OCI-LY3 (cell line): ENCODE data around the gene EML1.

ENCODE experiments used
- H2AFZ ChIP-seq: fragments of 200-600, 300-600 bp; shearing (Covaris generic); 2 replicates; pipeline ENCODE4 v1.6.0; 2014; ENCODE audit warnings: antibody characterized with exemption, low read depth, low read length
- H3K27ac ChIP-seq: fragments of 200-600, 300-600 bp; sonication (generic); 2 replicates; pipeline ENCODE4 v1.5.1; 2014; ENCODE audit warnings: mild to moderate bottlenecking, low read length, moderate library complexity, mixed read lengths
- H3K27me3 ChIP-seq: fragments of 200-600, 300-600 bp; sonication (generic); 2 replicates; pipeline ENCODE4 v1.6.1; 2014; ENCODE audit warnings: low read depth, low read length, mixed read lengths
- H3K36me3 ChIP-seq: fragments of 200-600, 300-600 bp; sonication (generic); replicated peaks from 2 replicates; pipeline ENCODE3; 2014; ENCODE audit warnings: low read depth, low read length, mixed read lengths
- H3K4me1 ChIP-seq: fragments of 300-600, 200-600 bp; sonication (generic); 2 replicates; pipeline ENCODE4 v1.6.1; 2014; ENCODE audit warnings: low read length, mixed read lengths
- H3K4me2 ChIP-seq: fragments of 200-600, 300-600 bp; sonication (generic); 2 replicates; pipeline ENCODE4 v1.6.1; 2014; ENCODE audit warnings: low read length, mixed read lengths
- H3K4me3 ChIP-seq: fragments of 300-600, 200-600 bp; sonication (generic); 2 replicates; pipeline ENCODE4 v1.5.1; 2014; ENCODE audit warnings: antibody characterized with exemption, mild to moderate bottlenecking, low read length, moderate library complexity
- H3K79me2 ChIP-seq: fragments of 300-600, 200-600 bp; shearing (Covaris generic); 2 replicates; pipeline ENCODE4 v1.6.1; 2014; ENCODE audit warnings: mild to moderate bottlenecking, low read length, mixed read lengths
- H3K9ac ChIP-seq: fragments of 300-600, 200-600 bp; shearing (Covaris generic); 2 replicates; pipeline ENCODE4 v1.6.0; 2014; ENCODE audit warnings: mild to moderate bottlenecking, low read length, moderate library complexity
- H3K9me3 ChIP-seq: fragments of 200-600, 300-600 bp; shearing (Covaris generic); 2 replicates; pipeline ENCODE4 v1.6.1; 2014; ENCODE audit warnings: low read length, mixed read lengths; ENCODE audit not compliant: insufficient read depth
- H4K20me1 ChIP-seq: fragments of 200-600, 300-600 bp; sonication (generic); 2 replicates; pipeline ENCODE4 v1.6.1; 2016; ENCODE audit warnings: low read length, mixed read lengths; ENCODE audit not compliant: insufficient read depth
- EZH2phosphoT487 ChIP-seq: fragments of 200-600 bp; shearing (Covaris generic); IDR thresholded peaks from 2 replicates; pipeline ENCODE4 v1.6.1; 2018; ENCODE audit warnings: antibody characterized with exemption, mixed run types, low read depth
- TF ChIP-seq, protein P1 (sequence below): fragments of 200-600, 300-600 bp; sonication (generic); IDR thresholded peaks from 2 replicates; pipeline ENCODE4 v1.5.1; 2014; ENCODE audit warnings: antibody characterized with exemption, low read length, low read depth

Gene EML1

GRCh38 chr14:99872786-99873440 lies 79.7 kb downstream of the EML1 start:
- Histone ChIP-seq H3K9me3 (no peaks in the 10 kb centered on the region), H4K20me1 (no peaks in the 10 kb centered on the region), H3K36me3 (peaks cover 22% of the 10 kb centered on the region), H3K4me3 (no peak overlapping the region), H3K9ac (no peak overlapping the region), H3K27ac (no peak overlapping the region), H3K79me2 (peaks cover 5% of the 10 kb centered on the region), H3K4me2 (no peak overlapping the region), H3K27me3 (no peaks in the 10 kb centered on the region), H2AFZ (no peak overlapping the region), H3K4me1 (peaks cover 10% of the 10 kb centered on the region; the same call in 1 of the 2 replicates)
- TF ChIP-seq, protein P1, sequence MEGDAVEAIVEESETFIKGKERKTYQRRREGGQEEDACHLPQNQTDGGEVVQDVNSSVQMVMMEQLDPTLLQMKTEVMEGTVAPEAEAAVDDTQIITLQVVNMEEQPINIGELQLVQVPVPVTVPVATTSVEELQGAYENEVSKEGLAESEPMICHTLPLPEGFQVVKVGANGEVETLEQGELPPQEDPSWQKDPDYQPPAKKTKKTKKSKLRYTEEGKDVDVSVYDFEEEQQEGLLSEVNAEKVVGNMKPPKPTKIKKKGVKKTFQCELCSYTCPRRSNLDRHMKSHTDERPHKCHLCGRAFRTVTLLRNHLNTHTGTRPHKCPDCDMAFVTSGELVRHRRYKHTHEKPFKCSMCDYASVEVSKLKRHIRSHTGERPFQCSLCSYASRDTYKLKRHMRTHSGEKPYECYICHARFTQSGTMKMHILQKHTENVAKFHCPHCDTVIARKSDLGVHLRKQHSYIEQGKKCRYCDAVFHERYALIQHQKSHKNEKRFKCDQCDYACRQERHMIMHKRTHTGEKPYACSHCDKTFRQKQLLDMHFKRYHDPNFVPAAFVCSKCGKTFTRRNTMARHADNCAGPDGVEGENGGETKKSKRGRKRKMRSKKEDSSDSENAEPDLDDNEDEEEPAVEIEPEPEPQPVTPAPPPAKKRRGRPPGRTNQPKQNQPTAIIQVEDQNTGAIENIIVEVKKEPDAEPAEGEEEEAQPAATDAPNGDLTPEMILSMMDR: no peak
- TF ChIP-seq EZH2phosphoT487: no peak

GRCh38 chr14:99873653-99874052 lies 80.4 kb downstream of the EML1 start:
- H3K79me2 ChIP-seq: no peaks in the 10 kb centered on the region; the same call in 1 of the 2 replicates
- TF ChIP-seq EZH2phosphoT487: no peak
- TF ChIP-seq, protein P1: no peak
- H3K27me3 ChIP-seq: no peaks in the 10 kb centered on the region
- H3K4me2 ChIP-seq: no peak overlapping the region
- H3K9ac ChIP-seq: no peak overlapping the region
- H3K4me3 ChIP-seq: no peak overlapping the region
- no peaks in the 10 kb centered on the region for H3K9me3 ChIP-seq
- peaks cover 29% of the 10 kb centered on the region for H3K36me3 ChIP-seq
- no peaks in the 10 kb centered on the region for H4K20me1 ChIP-seq
- H3K4me1 ChIP-seq: peaks cover 10% of the 10 kb centered on the region; the same call in 1 of the 2 replicates
- no peak overlapping the region for H2AFZ ChIP-seq
- H3K27ac ChIP-seq: no peak overlapping the region

- no peaks in the 10 kb centered on the region; the same call in 1 of the 2 replicates for H3K79me2 ChIP-seq
- no peak overlapping the region for H3K9ac ChIP-seq
- no peak overlapping the region for H3K4me3 ChIP-seq
- no peak overlapping the region for H3K27ac ChIP-seq
- no peaks in the 10 kb centered on the region for H3K9me3 ChIP-seq
- TF ChIP-seq, protein P1: no peak
- TF ChIP-seq EZH2phosphoT487: no peak
- H3K4me1 ChIP-seq: peaks cover 10% of the 10 kb centered on the region; the same call in 1 of the 2 replicates
- H3K27me3 ChIP-seq: no peaks in the 10 kb centered on the region
- H3K36me3 ChIP-seq: peaks cover 26% of the 10 kb centered on the region
- H2AFZ ChIP-seq: no peak overlapping the region
- H4K20me1 ChIP-seq: no peaks in the 10 kb centered on the region
- no peak overlapping the region for H3K4me2 ChIP-seq
These were observed 81.1 kb downstream of the EML1 start for GRCh38 chr14:99874306-99874705.

DNA sequence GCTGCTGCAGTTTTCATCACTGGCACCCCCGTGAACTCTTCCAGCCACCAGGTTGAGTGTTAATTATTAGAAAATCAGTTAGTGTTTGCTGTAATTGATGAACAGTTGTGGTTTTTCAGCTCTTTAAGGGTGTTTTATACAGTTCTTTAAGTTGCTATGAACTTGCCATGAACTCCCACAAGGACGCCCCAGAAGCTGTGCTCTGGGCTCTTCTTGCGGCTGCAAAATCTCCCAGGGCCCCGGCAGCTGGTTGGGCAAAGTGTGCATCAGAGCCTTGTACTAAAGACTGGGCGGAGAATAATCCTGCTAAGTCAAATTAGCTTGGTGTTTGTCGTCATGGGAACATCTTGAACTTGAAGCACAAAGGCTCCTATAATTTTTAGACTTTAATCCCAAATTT lies 82.2 kb downstream of the EML1 start:
- Histone ChIP-seq H3K9ac (no peak overlapping the region), H3K79me2 (no peaks in the 10 kb centered on the region; the same call in 1 of the 2 replicates), H3K36me3 (peaks cover 24% of the 10 kb centered on the region), H4K20me1 (no peaks in the 10 kb centered on the region), H3K4me2 (no peak overlapping the region), H3K27ac (no peak overlapping the region), H2AFZ (no peak overlapping the region), H3K4me1 (peaks cover 10% of the 10 kb centered on the region; the same call in 1 of the 2 replicates), H3K4me3 (no peak overlapping the region), H3K27me3 (no peaks in the 10 kb centered on the region), H3K9me3 (no peaks in the 10 kb centered on the region)
- TF ChIP-seq EZH2phosphoT487: no peak
- TF ChIP-seq, protein P1: no peak
